GM19324 (cell line): ENCODE results near the gene KRTAP2-2.

ENCODE experiments used
- ATAC-seq: cut with Tn5 transposase; IDR thresholded peaks from one replicate; pipeline ENCODE4 v1.9.1; 2021; ENCODE audit warnings: mild to moderate bottlenecking, moderate library complexity; ENCODE audit not compliant: unreplicated experiment, low FRiP score

Gene KRTAP2-2

GRCh38 chr17:41026715-41027471, 28.1 kb downstream of the KRTAP2-2 start, which contains the start of gene KRTAP1-5:
KRTAP1-5 (minus strand) TSS chr17:41027208; CDS start chr17:41027155, 53 bp downstream.
- no peak for ATAC-seq

GRCh38 chr17:41024697-41025096, 30.3 kb downstream of the KRTAP2-2 start:
- ATAC-seq: no peak

GRCh38 chr17:41020336-41020735, 34.7 kb downstream of the KRTAP2-2 start:
- no peak for ATAC-seq

- no peak for ATAC-seq
Measured at GRCh38 chr17:41019415-41019814, 35.6 kb downstream of the KRTAP2-2 start.

- no peak for ATAC-seq
Measured at GRCh38 chr17:41018541-41018940, 36.5 kb downstream of the KRTAP2-2 start.

- ATAC-seq: no peak
Measured at GRCh38 chr17:41016578-41017215, 38.3 kb downstream of the KRTAP2-2 start.

GRCh38 chr17:41015454-41015853, 39.6 kb downstream of the KRTAP2-2 start:
- no peak for ATAC-seq

GRCh38 chr17:41013606-41014005, 41.4 kb downstream of the KRTAP2-2 start:
- no peak for ATAC-seq

- no peak for ATAC-seq
Measured at GRCh38 chr17:41013181-41013580, 41.8 kb downstream of the KRTAP2-2 start.

- ATAC-seq: no peak
Measured at GRCh38 chr17:41012326-41013120, 42.5 kb downstream of the KRTAP2-2 start.

- no peak for ATAC-seq
Measured at GRCh38 chr17:41010441-41010840, 44.6 kb downstream of the KRTAP2-2 start.

GRCh38 chr17:41009936-41010335, 45.1 kb downstream of the KRTAP2-2 start:
- no peak for ATAC-seq

GRCh38 chr17:41009301-41009760, 45.7 kb downstream of the KRTAP2-2 start:
- ATAC-seq: no peak

- no peak for ATAC-seq
Measured at GRCh38 chr17:41008811-41009210, 46.2 kb downstream of the KRTAP2-2 start, which contains the start of gene KRTAP3-1. KRTAP3-1 (minus strand) TSS chr17:41009128; CDS start chr17:41009074, 54 bp downstream.
